Muscle layer of duodenum (tissue), 2 donors: ENCODE measurements around the gene STK33.

Source experiments
- H3K27ac ChIP-seq: one replicate; pipeline ENCODE4 v1.7.0; 2013; ENCODE audit warnings: mild to moderate bottlenecking, low read length
- H3K27me3 ChIP-seq: one replicate; pipeline ENCODE4 v1.7.0; 2013; ENCODE audit warnings: low read depth, mild to moderate bottlenecking, control low read depth, low read length
- H3K36me3 ChIP-seq, 2 donors: one replicate each; pipeline ENCODE4 v1.7.0; 2013; ENCODE audit warnings: low read length in 2 of 2, control low read depth in 1 of 2, mild to moderate bottlenecking in 1 of 2; ENCODE audit not compliant: insufficient read depth in 2 of 2, control insufficient read depth in 1 of 2
- H3K4me1 ChIP-seq, 2 donors: one replicate each; pipeline ENCODE4 v1.7.0; 2013; ENCODE audit warnings: low read length in 2 of 2, mild to moderate bottlenecking in 2 of 2, control low read depth in 1 of 2, moderate library complexity in 1 of 2; ENCODE audit not compliant: insufficient read depth in 2 of 2, control insufficient read depth in 1 of 2
- H3K4me3 ChIP-seq, 2 donors: one replicate each; pipeline ENCODE4 v1.7.0; 2013; ENCODE audit warnings: low read length in 2 of 2, low read depth in 1 of 2, mild to moderate bottlenecking in 1 of 2
- H3K9me3 ChIP-seq, 2 donors: one replicate each; pipeline ENCODE4 v1.7.0; 2013; ENCODE audit warnings: low read length in 2 of 2, control low read depth in 1 of 2, mild to moderate bottlenecking in 1 of 2; ENCODE audit not compliant: control insufficient read depth in 1 of 2
- donor health status: healthy.

Gene STK33

DNA sequence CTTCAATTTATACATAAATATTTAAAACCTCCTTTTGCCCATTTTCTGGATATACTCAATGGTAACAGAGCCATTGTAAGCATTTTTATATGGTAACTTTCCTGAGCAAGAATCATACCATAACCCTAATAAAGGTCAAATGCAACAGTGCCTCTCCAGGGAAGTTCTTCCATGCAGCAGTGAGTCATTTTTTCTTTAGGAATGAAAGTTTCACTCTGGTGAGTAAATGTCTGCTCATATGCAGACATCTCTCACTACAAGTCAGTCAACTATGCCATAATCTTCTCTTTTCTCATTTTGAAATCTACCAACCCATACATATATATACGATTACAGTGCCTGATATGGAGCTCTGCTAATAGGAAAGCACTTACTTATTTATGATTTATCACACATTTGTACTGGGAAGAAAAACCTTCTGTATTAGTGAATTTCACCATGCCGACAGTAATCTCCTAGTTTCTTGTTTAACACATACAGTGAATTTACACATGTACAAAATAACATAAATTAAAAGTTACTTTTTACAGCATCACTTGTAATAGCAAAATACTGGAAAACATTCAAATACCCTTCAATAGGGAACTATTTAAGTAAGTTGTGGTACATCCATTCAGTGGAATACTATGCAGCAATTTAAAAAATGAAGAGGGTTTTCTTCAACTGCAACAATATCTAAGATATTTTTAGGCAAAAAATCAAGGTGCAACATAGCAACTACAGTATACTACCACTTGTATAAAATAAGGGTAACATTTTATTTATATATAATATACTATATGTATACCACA is 16.0 kb downstream of the STK33 start:
- H3K4me1 ChIP-seq: no peaks in the 10 kb centered on the region
- no peak overlapping the region for H3K27ac ChIP-seq
- no peak overlapping the region for H3K4me3 ChIP-seq
- no peaks in the 10 kb centered on the region for H3K9me3 ChIP-seq
- no peaks in the 10 kb centered on the region for H3K27me3 ChIP-seq
- no peaks in the 10 kb centered on the region for H3K36me3 ChIP-seq

DNA sequence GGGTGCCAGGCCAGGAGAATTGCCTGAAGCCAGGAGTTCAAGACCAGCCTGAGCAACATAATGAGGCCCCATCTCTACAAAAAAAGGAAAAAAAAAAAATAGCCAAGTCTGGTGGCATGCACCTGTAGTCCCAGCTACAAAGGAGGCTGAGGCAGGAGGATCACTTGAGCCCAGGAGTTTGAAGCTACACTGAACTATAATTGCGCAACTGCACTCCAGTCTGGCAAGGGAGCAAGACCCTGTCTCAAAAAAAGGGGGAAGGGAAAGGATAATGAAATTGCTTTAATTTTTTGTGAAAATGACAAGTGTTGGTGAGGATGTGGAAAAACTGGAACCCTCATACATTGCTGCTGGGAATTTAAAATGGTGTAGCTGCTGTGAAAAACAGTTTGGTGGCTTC is 19.2 kb downstream of the STK33 start:
- H3K9me3 ChIP-seq: no peaks in the 10 kb centered on the region
- H3K4me1 ChIP-seq: no peaks in the 10 kb centered on the region
- H3K36me3 ChIP-seq: no peaks in the 10 kb centered on the region
- no peaks in the 10 kb centered on the region for H3K27me3 ChIP-seq
- no peak overlapping the region for H3K4me3 ChIP-seq
- H3K27ac ChIP-seq: no peak overlapping the region

DNA sequence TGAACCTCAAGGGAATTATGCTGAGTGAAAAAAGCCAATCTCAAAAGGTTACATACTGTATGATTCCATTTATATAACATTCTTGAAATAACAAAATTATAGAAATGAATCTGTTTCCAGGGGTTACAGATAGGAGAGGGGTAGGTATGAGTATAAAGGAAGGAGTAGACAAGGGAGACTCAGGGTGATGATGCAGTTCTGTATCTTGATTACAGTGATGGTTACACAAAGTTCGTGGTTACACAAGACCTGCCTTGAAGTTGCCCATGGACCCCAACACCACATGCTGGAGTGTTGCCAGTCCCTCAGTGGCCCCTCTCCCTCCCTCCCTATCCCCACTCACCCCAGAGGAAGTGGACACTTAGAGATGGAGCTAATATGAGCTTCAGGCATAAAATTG is 20.3 kb downstream of the STK33 start:
- no peaks in the 10 kb centered on the region for H3K27me3 ChIP-seq
- H3K4me3 ChIP-seq: no peak overlapping the region
- no peaks in the 10 kb centered on the region for H3K4me1 ChIP-seq
- H3K27ac ChIP-seq: no peak overlapping the region
- H3K36me3 ChIP-seq: no peaks in the 10 kb centered on the region
- H3K9me3 ChIP-seq: no peaks in the 10 kb centered on the region

DNA sequence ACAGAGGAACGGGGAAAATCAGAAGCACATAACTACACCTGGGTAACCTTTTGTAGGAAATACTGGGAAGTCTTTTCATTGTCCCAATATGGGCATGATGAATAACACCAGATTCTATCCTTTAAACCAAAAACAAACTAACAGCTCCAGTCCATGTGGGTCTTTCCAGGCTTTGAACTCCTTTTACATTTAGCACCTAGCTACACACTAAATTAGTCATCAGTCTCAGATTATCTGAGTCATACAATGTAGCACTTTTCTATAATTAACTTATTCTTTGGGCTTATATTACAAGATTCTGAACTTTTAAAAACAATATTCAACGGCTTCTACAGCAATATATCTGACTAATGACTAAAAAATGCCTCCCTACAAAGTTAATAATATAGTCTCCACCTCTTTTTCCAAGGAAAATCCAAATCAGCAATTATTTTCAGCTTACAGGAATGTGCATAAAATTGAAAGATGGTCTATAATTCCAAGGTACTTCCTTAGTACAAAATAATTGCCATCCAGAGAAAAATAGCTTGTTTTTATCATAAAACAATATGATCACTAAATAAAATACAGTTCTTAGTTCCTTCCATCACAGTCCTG is 26.3 kb downstream of the STK33 start:
- H3K4me1 ChIP-seq: no peaks in the 10 kb centered on the region
- H3K9me3 ChIP-seq: no peaks in the 10 kb centered on the region
- H3K36me3 ChIP-seq: no peaks in the 10 kb centered on the region
- H3K4me3 ChIP-seq: no peak overlapping the region
- no peaks in the 10 kb centered on the region for H3K27me3 ChIP-seq
- no peak overlapping the region for H3K27ac ChIP-seq

DNA sequence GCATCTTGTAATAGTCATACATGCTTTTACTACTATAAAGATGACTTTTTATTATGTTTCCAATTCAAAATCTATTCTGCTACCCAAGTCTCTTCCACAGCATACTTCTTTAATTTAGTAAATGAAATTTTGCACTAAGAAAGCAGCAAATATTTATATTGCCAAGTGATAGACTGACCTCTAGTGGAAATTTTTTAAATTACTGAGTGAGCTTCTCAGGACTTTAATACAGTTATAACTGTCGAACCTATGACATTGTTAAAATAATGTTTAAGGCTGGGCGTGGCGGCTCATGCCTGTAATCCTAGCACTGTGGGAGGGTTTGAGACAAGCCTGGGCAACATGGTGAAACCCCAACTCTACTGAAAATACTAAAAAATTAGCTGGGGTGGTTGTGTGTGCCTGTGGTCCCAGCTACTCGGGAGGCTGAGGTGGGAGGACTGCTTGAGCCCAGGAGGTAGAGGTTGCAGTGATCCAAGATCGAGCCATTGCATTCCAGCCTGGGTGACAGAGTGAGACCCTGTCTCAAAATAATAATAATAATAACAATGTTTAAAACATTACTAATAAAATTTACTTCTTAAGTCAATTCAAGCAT is 27.3 kb downstream of the STK33 start:
- Histone ChIP-seq H3K9me3 (no peaks in the 10 kb centered on the region), H3K27me3 (no peaks in the 10 kb centered on the region), H3K27ac (no peak overlapping the region), H3K4me1 (no peaks in the 10 kb centered on the region), H3K36me3 (no peaks in the 10 kb centered on the region), H3K4me3 (no peak overlapping the region)

DNA sequence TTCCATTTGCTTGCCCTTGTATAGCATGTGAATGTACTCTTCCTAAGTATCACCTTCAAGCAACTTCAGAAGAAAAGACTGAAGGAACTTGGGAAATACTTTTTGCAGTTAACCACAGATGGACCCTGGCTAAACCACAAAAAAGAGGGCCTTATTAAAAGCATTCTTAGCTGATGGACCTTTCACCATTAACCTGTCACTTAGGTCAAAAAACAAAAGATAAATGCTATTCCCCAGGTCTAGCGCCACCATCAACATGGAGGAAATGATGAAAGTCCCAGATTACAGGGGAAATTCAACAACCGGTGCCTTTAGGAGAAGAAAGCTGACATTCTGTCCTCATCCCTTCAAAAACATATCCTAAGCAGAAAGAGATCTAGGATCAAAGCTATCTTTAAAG is 29.5 kb downstream of the STK33 start:
- Histone ChIP-seq H3K27me3 (no peaks in the 10 kb centered on the region), H3K4me1 (no peaks in the 10 kb centered on the region), H3K27ac (no peak overlapping the region), H3K36me3 (no peaks in the 10 kb centered on the region), H3K9me3 (peaks cover 0 to 6% of the 10 kb centered on the region in 2 donors), H3K4me3 (no peak overlapping the region)

DNA sequence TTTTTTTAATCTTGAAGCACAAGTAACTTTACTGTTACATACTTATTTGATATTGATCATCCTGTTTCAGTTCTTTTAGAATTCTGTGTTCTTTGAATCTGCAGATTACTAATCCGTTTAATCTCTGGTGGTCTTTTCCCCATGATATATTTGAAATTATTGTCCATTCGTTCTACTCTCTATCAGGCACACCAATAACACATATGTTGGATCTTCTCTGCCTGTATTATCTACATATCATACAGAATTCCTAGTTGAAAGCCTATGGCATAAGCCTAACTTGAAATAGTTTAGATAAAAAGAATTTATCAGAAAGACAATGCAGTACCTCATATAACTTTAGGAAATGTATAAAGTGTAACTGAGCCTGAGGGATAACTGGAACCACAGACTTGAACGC is 32.6 kb downstream of the STK33 start:
- Histone ChIP-seq H3K36me3 (no peaks in the 10 kb centered on the region), H3K4me1 (no peaks in the 10 kb centered on the region), H3K4me3 (no peak overlapping the region), H3K27ac (no peak overlapping the region), H3K27me3 (no peaks in the 10 kb centered on the region), H3K9me3 (peaks cover 0 to 6% of the 10 kb centered on the region in 2 donors)

DNA sequence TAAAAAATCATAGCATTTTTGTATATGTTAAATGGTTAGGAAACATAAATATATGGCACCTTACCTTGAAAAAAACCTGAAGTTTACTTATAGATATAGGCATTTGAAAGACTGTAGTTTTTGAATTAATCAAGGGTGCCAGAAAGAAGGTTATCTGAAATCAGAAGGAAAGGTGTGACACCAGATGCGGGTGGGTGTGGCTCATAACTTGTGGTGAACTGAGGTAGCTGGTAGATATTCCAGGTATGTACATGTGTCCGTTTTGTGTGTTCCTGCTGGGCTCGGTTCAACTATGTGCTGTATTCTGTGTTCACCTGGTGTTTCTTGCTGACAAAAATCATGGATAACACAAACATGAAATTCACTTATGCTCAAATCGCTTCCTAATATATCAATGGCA is 35.6 kb downstream of the STK33 start:
- Histone ChIP-seq H3K27ac (no peak overlapping the region), H3K4me1 (no peaks in the 10 kb centered on the region)

DNA sequence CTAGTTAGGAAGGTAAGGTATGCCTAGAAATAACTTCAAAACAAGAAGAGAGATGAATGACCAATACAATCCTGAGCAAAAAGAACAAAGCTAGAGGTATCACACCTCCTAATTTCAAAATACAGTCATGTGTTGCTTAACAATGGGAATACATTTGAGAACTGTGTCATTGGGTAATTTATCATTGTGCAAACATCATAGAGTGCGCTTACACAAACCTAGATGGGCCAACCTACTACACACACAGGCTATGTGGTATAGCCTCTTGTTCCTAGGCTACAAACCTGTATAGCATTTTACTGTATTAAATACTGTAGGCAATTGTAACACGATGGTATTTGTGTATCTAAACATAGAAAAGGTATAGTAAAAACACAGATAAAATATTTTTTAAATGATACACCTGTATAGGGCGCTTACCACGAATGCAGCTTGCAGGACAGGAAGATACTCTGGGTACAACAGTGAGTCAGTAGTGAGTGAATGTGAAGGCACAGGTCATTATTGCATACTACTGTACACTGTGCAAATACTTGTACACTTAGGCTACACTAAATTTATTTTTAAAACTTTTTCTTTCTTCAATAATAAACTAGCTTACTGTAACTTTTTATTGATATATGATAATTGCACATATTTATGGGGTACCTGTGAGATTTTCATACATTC is 48.2 kb downstream of the STK33 start:
- H3K9me3 ChIP-seq: no peaks in the 10 kb centered on the region
- H3K4me3 ChIP-seq: no peak overlapping the region
- no peaks in the 10 kb centered on the region for H3K27me3 ChIP-seq
- H3K27ac ChIP-seq: no peak overlapping the region
- H3K36me3 ChIP-seq: no peaks in the 10 kb centered on the region
- peaks cover 0 to 6% of the 10 kb centered on the region in 2 donors for H3K4me1 ChIP-seq

More for the DNA sequence above, 35.6 kb downstream of the STK33 start:
- Histone ChIP-seq H3K4me3 (no peak overlapping the region), H3K9me3 (peaks cover 0 to 6% of the 10 kb centered on the region in 2 donors), H3K27me3 (no peaks in the 10 kb centered on the region), H3K36me3 (no peaks in the 10 kb centered on the region)

DNA sequence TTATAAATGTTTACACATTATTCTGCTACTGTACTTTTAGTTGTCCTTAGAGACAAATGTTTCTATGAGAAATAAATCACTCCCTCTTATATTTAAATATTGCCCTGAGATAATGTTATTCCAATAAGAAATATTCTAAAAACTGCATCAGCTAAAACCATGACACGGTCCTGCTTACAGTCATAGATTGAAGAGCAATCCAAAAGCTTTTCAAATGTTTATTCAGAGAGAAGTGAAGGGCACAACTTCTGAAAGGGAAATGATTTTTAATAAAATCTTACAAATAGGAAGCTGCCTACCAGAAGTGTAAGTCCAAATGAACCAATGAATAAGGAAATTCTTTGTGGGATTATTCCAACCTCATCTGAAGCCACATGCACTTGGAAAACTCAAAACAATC is 49.2 kb downstream of the STK33 start:
- no peaks in the 10 kb centered on the region for H3K27me3 ChIP-seq
- no peaks in the 10 kb centered on the region for H3K9me3 ChIP-seq
- no peak overlapping the region for H3K4me3 ChIP-seq
- H3K4me1 ChIP-seq: peaks cover 0 to 6% of the 10 kb centered on the region in 2 donors
- H3K27ac ChIP-seq: no peak overlapping the region
- no peaks in the 10 kb centered on the region for H3K36me3 ChIP-seq

DNA sequence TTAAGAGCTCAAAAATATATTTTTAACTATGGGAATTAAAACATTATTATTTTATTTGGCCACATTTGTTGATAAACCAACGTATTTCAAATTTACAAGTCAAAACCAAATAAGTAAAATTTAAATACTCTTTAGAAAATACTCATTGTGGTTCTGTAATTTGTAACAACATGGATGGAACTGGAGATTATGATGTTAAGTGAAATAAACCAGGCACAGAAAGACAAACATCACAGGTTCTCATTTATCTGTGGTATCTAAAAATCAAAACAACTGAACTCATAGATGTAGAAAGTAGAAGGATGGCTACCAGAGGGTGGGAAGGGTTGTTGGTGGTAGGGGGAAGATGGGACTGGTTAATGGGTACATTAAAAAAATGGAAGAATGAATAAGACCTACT is 50.8 kb downstream of the STK33 start:
- Histone ChIP-seq H3K36me3 (no peaks in the 10 kb centered on the region), H3K27ac (no peak overlapping the region), H3K4me3 (no peak overlapping the region), H3K27me3 (no peaks in the 10 kb centered on the region), H3K9me3 (no peaks in the 10 kb centered on the region), H3K4me1 (peaks cover 0 to 6% of the 10 kb centered on the region in 2 donors)
